Progenitor cell of endocrine pancreas (in vitro differentiated cells): Measurements from ENCODE around the gene SLC17A9. TPM values are rescaled to one million over a fixed set of nuclear protein-coding genes. Genes with fewer than 3 reads are reported as not detected.

ENCODE experiments used
- DNase-seq: peaks from one replicate; pipeline ENCODE4 v3.0.0; 2021; ENCODE audit warnings: low spot score; ENCODE audit not compliant: unreplicated experiment
- H3K27ac Mint-ChIP-seq: 2 replicates; pipeline ENCODE4 v1.8.0; 2021; ENCODE audit warnings: mild to moderate bottlenecking, moderate library complexity, mixed read lengths
- H3K27me3 Mint-ChIP-seq: 2 replicates; pipeline ENCODE4 v1.8.0; 2021; ENCODE audit warnings: mixed read lengths
- H3K36me3 Mint-ChIP-seq: 2 replicates; pipeline ENCODE4 v1.8.0; 2022; ENCODE audit warnings: mixed read lengths; ENCODE audit not compliant: insufficient read depth
- H3K4me1 Mint-ChIP-seq: 2 replicates; pipeline ENCODE4 v1.8.0; 2021; ENCODE audit warnings: low read depth, mixed read lengths
- H3K4me3 Mint-ChIP-seq: 2 replicates; pipeline ENCODE4 v1.8.0; 2021; ENCODE audit warnings: low read depth, mild to moderate bottlenecking, moderate library complexity, mixed read lengths
- H3K9me3 Mint-ChIP-seq: 2 replicates; pipeline ENCODE4 v1.8.0; 2021; ENCODE audit warnings: low read depth, mixed read lengths
- total RNA-seq: library from RNA; stranded (reverse); gene quantifications from 2 replicates; pipeline ENCODE4 v1.2.1, GENCODE V29; 2021
- TF ChIP-seq, protein P1 (sequence below): fragments of 200-600 bp; sonication (generic); IDR thresholded peaks from one replicate; pipeline ENCODE4 v1.5.0; 2021; ENCODE audit warnings: antibody characterized with exemption, mild to moderate bottlenecking; ENCODE audit not compliant: unreplicated experiment

The SLC17A9 gene
- total RNA-seq, 1 donor from 2014 or later = 8.0 TPM

- peaks cover 16% of the 10 kb centered on the region for H3K36me3 Mint-ChIP-seq
- no peak for DNase-seq
- no peaks in the 10 kb centered on the region for H3K27me3 Mint-ChIP-seq
- H3K4me1 Mint-ChIP-seq = peaks cover 11% of the 10 kb centered on the region
- H3K4me3 Mint-ChIP-seq = no peak overlapping the region
- no peaks in the 10 kb centered on the region for H3K9me3 Mint-ChIP-seq
- no peak overlapping the region for H3K27ac Mint-ChIP-seq
- TF ChIP-seq, protein P1, sequence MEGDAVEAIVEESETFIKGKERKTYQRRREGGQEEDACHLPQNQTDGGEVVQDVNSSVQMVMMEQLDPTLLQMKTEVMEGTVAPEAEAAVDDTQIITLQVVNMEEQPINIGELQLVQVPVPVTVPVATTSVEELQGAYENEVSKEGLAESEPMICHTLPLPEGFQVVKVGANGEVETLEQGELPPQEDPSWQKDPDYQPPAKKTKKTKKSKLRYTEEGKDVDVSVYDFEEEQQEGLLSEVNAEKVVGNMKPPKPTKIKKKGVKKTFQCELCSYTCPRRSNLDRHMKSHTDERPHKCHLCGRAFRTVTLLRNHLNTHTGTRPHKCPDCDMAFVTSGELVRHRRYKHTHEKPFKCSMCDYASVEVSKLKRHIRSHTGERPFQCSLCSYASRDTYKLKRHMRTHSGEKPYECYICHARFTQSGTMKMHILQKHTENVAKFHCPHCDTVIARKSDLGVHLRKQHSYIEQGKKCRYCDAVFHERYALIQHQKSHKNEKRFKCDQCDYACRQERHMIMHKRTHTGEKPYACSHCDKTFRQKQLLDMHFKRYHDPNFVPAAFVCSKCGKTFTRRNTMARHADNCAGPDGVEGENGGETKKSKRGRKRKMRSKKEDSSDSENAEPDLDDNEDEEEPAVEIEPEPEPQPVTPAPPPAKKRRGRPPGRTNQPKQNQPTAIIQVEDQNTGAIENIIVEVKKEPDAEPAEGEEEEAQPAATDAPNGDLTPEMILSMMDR = no peak
These were observed 10.1 kb upstream of the SLC17A9 start for GRCh38 chr20:62942456-62942855.

DNA sequence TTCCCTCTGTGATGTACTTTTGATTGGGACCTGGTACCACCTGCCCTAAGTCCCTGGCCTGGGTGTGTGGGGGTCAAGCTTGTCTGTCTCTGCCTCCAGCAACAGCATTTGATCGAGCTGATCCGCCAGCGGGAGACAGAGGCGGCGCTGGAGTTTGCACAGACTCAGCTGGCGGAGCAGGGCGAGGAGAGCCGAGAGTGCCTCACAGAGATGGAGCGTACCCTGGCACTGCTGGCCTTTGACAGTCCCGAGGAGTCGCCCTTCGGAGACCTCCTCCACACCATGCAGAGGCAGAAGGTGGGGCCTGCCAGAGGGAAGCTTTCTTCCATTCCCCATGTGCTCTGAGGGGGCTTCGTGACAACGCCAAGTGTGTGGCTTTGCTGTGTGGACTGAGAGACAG, 9.1 kb upstream of the SLC17A9 start:
- no peak for DNase-seq
- peaks cover 16% of the 10 kb centered on the region for H3K36me3 Mint-ChIP-seq
- no peak overlapping the region for H3K27ac Mint-ChIP-seq
- H3K4me3 Mint-ChIP-seq = no peak overlapping the region
- H3K4me1 Mint-ChIP-seq = peaks cover 11% of the 10 kb centered on the region
- TF ChIP-seq, protein P1 = no peak
- no peaks in the 10 kb centered on the region for H3K9me3 Mint-ChIP-seq
- H3K27me3 Mint-ChIP-seq = no peaks in the 10 kb centered on the region

DNA sequence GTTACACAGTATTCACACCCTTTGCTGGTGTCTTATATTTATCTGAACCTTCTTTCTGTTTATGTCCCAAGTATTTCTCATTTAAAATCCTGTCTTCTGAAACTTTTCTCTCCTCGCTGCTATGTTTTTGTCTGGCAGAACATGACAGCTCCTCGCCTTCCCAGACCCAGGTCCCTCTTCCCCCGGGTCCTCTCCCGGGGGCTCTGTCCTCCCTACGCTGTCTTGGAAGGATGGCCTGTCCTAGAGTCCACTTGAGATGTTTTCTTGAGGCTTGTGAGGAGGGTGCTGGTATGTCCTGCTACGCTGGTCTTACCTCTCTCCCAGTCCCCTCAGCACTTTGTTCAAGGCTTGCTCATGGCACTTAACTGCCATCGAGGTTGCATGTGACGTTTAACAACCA, 8.3 kb upstream of the SLC17A9 start:
- no peak for DNase-seq
- no peaks in the 10 kb centered on the region for H3K9me3 Mint-ChIP-seq
- H3K4me3 Mint-ChIP-seq = no peak overlapping the region
- peaks cover 7% of the 10 kb centered on the region for H3K4me1 Mint-ChIP-seq
- H3K36me3 Mint-ChIP-seq = peaks cover 19% of the 10 kb centered on the region
- TF ChIP-seq, protein P1 = no peak
- H3K27me3 Mint-ChIP-seq = no peaks in the 10 kb centered on the region
- H3K27ac Mint-ChIP-seq = no peak overlapping the region

DNA sequence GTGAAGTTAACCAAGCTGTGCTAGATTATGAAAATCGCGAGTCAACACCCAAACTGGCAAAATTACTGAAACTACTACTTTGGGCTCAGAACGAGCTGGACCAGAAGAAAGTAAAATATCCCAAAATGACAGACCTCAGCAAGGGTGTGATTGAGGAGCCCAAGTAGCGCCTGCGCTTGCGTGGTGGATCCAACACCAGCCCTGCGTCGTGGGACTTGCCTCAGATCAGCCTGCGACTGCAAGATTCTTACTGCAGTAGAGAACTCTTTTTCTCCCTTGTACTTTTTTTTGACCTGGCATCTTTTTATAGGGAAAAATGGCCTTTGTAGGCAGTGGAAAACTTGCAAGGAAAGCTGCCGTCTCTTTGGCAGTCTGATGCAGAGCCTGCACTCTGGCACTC, 7.8 kb upstream of the SLC17A9 start:
- Mint-ChIP-seq H3K27ac (no peak overlapping the region), H3K4me1 (peaks cover 2% of the 10 kb centered on the region), H3K4me3 (no peak overlapping the region), H3K9me3 (no peaks in the 10 kb centered on the region), H3K36me3 (peaks cover 21% of the 10 kb centered on the region), H3K27me3 (no peaks in the 10 kb centered on the region)
- TF ChIP-seq, protein P1 = no peak
- DNase-seq = no peak

DNA sequence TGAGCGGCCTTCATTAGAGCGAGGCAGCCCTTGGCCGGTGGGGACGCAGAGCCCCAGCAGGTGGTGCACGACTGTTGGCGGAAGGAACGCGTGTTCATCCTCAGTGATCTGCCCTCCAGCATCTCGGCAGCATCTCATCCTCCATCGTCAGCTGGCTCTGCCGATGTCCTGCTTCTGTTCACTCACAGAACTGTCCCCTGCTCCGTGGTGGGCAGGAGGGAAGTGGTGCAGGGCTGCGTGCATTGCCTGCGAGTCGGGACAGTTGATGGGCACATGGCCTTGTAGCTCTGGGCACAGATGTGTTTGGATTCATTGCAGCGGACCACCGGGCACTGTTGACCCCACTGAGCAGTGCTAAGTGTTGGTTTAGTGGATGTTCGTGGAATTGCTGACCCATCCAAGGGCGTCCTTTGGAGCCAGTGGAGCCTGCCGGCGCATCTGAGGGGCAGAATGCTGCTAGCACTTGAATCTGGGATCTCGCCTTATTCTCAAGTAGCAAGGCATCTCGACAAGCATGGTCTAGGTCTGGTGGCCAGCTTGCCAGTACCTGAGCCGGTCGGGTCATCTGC, 6.7 kb upstream of the SLC17A9 start:
- TF ChIP-seq, protein P1 = no peak
- no peaks in the 10 kb centered on the region for H3K27me3 Mint-ChIP-seq
- H3K4me3 Mint-ChIP-seq = no peak overlapping the region
- DNase-seq = no peak
- H3K9me3 Mint-ChIP-seq = no peaks in the 10 kb centered on the region
- H3K36me3 Mint-ChIP-seq = peaks cover 25% of the 10 kb centered on the region
- H3K4me1 Mint-ChIP-seq = no peaks in the 10 kb centered on the region
- H3K27ac Mint-ChIP-seq = no peak overlapping the region
